ENCODE measurements around the gene ALOXE3.

GRCh38 chr17:8117367-8117979 is 841 bp downstream of the ALOXE3 start:
- TF ChIP-seq CTCF (IDR thresholded peaks at IDR 0.05) = no peak
- TF ChIP-seq EP300 (IDR thresholded peaks at IDR 0.05) = no peak
- no peak for TF ChIP-seq POLR2A (IDR thresholded peaks at IDR 0.05; ENCODE audit: low read depth)
- no peak for TF ChIP-seq POLR2AphosphoS5 (IDR thresholded peaks at IDR 0.05)
